NCI-H748 (cell line): ENCODE results near the gene RNF214.
"Not testable (repeated sequence)": the region's sequence is repeated elsewhere in the genome, so short reads cannot be mapped to it uniquely, and the experiment has no call there.

ENCODE experiments used
- DNase-seq: peaks from one replicate; lab custom pipeline; 2025; ENCODE audit not compliant: unreplicated experiment; lab: John Stamatoyannopoulos, UW

The RNF214 gene

GRCh38 chr11:117229931-117230285, 2.6 kb upstream of the RNF214 start:
- no peak for DNase-seq

GRCh38 chr11:117230286-117230961, 2.0 kb upstream of the RNF214 start:
- no peak for DNase-seq

GRCh38 chr11:117230999-117231841, 1.3 kb upstream of the RNF214 start:
- no peak for DNase-seq

GRCh38 chr11:117231842-117232091, 704 bp upstream of the RNF214 start, which contains the start of gene PCSK7:
TSS of gene PCSK7 (minus strand) at chr11:117232073. CDS start at chr11:117229844, 2,229 bp downstream.
- no peak for DNase-seq

- peak; percentile 31 for DNase-seq
Measured at GRCh38 chr11:117232911-117233409, 489 bp downstream of the RNF214 start.

GRCh38 chr11:117238221-117238620, 5.8 kb downstream of the RNF214 start:
- no peak for DNase-seq

- no peak for DNase-seq
Measured at GRCh38 chr11:117239295-117239694, 6.8 kb downstream of the RNF214 start.

GRCh38 chr11:117248341-117248740, 15.9 kb downstream of the RNF214 start:
- no peak for DNase-seq

GRCh38 chr11:117249571-117249970, 17.1 kb downstream of the RNF214 start:
- DNase-seq, result no peak

GRCh38 chr11:117251506-117251905, 19.0 kb downstream of the RNF214 start:
- no peak for DNase-seq

GRCh38 chr11:117255966-117256365, 23.5 kb downstream of the RNF214 start:
- DNase-seq, result no peak

- DNase-seq, result no peak
Measured at GRCh38 chr11:117256573-117256972, 24.1 kb downstream of the RNF214 start.

GRCh38 chr11:117258576-117258975, 26.1 kb downstream of the RNF214 start:
- no peak for DNase-seq

- no peak for DNase-seq
Measured at GRCh38 chr11:117259417-117259816, 26.9 kb downstream of the RNF214 start.

GRCh38 chr11:117264624-117265323, 32.3 kb downstream of the RNF214 start:
- DNase-seq, result not testable (repeated sequence)

GRCh38 chr11:117265745-117266144, 33.3 kb downstream of the RNF214 start:
- DNase-seq, result no peak

GRCh38 chr11:117269856-117270255, 37.4 kb downstream of the RNF214 start:
- DNase-seq, result no peak

- no peak for DNase-seq
Measured at GRCh38 chr11:117271208-117271607, 38.7 kb downstream of the RNF214 start.

GRCh38 chr11:117272175-117272574, 39.7 kb downstream of the RNF214 start:
- DNase-seq, result not testable (repeated sequence)

GRCh38 chr11:117273550-117274289, 41.2 kb downstream of the RNF214 start:
- DNase-seq, result no peak

- no peak for DNase-seq
Measured at GRCh38 chr11:117278347-117278746, 45.9 kb downstream of the RNF214 start.
